Central memory CD4-positive, alpha-beta T cell (primary cell): ENCODE data around the gene ATP6V0E2.
"Not testable (repeated sequence)": the region's sequence is repeated elsewhere in the genome, so short reads cannot be mapped to it uniquely, and the experiment has no call there.

Experiments
- DNase-seq: peaks from one replicate; pipeline ENCODE4 v3.0.0; 2022

The ATP6V0E2 gene

DNA sequence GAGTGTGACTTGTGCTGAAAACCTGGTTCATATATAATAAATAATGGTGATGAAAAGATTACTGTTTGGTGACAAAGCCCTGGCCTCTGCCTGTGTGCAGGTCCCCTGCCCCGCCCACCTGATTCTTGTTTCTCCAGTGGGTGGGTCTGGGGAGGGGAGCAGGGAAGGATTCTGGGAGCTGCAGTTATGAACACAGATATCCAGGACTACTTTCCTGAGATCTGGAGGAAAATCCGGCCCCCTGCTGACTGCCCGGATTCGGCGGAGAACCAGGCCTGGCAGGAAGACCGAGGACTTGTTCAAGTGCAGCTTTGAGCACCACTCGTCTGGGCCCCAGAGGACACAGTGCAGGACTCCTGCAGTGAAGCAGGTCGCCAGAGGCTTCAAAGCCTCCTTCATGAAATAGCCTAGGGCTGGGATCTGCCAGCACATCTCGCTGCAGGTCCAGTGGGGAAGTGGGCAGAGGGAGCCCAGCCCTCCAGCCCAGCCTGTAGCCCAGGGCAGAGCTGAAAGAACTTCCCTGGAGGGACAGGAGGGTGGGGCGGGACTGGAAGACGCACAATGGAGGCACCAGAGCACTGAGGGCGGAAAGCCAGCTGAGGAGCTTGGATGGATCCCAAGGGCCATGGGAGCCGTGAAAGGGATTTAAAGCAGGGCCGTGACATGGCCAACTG is 7.0 kb downstream of the ATP6V0E2 start:
- DNase-seq = no peak

DNA sequence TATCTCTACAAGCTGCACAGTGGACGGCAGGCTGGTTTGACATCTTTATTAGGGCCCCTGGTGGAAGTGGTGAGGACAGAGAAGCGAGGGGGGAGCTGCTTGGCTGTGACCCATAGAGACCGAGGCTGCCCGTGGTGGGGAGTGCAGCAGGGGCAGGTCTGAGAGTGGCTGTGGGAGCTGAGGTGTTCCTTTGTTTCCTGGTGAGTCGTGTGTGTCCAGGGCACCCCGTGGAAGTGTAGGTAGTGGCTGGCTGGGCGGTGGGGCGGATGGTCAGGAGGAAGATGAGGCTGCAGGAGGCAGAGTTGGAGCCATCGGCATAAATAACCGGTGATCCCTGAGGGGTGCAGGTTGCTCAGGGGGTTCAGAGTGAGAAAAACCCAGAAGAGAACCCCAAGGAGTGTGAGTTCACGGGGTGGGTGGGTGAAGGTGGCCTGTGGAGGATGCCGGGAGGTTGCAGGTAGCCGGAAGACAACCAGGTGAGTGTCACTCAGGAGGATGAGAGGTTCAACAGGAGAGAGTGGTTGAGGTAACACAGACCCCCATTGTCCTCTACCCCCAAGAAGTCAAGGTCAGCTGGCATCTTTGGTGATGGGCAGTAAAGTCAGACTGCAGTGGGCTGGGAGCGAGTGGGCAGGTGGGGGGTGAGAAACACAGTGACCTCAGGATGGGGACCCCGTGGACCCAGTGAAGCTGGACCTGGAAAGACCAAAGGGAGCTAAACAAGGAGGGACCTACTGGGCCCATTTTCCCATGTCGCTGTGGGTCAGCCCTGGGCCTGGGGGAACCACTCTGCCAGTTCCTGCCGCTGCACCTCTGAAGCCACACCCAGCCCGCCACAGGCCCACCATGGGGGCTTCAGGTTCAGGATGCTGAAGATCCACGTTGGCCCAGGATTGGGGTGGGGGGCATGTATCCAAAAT is 7.8 kb downstream of the ATP6V0E2 start:
- DNase-seq = no peak

DNA sequence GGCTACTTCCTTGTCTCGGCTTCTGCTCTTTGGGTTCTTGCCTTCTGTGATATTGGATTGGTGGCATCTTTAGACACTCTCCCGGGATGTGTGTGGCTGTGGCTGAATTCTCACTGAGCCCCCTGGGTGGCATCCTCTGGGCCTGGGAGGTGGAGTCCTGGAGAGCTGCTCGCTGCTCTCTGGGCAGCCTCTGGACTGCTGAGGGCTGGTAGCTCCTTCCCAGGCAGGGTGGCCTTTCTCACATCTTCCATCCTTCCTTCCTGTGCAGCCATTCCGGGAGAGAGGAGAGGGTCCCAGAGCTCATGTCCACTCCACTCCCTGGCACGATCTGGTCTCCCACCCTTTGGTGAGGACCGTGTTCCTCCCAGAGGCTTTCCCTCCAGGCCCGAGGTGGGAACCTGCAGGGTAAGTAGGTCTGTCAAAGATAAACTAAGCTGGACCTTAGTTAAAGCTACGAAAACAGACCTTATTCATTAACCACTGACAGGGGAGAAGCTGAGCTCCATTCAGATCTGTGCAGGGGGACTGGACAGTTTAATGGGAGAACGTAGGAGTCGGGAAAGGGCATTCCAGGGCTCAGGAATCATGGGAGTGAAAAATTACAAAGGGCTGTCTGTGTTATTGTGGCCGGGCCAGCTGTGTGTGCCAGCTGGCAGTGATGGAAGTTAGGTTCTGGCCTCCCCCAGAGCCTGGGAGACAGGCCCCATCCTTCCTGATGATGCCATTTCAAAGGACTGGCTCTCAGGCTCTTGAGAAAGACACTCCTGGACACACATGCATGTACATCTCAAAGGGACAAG is 8.7 kb downstream of the ATP6V0E2 start:
- DNase-seq = no peak

DNA sequence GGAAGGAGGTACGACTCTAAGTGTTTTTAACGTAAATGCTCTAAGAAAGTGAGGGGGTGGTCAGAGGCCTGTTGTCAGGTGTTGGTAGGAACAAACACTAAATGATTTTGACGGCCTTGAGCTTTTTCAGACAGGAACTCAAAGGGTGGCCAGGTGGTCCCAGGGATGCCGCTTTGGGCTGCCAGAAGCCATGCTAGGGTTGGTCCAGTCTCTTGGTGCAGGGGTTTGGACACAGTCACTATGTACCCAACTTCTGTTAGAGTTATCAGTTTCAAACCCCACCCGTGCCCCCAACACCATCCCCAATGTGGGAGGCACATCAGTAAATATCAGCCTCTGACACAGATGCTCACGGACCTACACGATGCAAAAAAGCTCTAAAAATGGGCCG is 9.3 kb downstream of the ATP6V0E2 start:
- no peak for DNase-seq

DNA sequence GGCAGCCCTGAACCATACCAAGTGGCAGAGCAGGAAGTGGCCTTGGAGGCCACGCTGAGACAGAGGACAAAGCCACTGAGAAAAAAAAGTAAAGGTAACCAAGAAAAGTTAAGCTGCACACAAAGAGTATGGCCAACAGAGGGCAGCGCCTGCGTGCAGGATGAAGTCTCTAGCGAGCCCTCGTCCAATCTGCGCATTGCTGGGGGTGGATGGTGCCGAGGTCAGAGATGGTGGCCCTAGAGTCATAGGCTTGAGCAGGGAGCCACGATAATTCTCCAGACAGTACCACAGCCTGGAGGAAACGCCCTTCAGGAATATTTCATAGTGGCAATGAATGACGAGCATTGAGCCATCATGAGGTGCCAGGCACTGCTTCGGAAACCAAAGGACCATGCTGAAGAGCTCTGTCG is 9.7 kb downstream of the ATP6V0E2 start:
- DNase-seq = peak; percentile 25

DNA sequence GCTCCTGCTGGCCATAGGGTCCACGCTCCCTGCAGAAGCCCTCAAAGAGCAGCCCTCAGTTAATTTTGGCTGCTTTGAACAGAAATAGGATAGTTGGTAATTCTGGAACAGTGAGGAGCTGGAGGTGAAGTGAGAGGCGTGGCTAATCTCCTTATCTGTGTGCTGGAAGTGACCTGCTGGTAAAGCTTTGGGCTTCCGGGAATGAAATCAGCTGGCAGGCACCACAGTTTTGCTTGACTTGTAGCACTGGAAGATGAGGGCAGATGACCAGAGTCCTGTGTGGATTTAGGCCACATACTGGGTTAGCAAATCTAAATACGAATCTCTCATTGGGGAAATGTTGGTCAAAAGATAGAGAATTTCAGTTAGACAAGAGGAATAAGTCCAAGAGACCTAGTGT is 10.2 kb downstream of the ATP6V0E2 start:
- DNase-seq = no peak

DNA sequence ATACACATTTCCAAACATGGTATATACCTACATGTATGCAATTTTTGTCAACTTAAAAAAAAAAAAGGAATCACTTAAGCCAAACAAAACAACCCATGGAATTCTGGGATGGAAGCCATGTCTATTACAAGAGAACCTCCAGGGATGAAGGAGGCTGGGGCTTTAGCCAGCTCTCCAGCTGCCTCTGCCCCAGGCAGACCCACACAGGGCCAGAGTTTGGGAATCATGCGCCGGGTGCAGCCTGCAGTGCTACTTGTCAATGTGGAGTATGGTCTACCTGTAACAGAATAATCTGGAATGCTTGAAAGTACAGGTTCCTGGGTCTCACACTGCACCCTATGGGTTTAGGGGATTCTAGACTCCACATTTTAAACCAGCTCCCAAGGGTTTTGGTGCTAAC is 10.8 kb downstream of the ATP6V0E2 start:
- no peak for DNase-seq

DNA sequence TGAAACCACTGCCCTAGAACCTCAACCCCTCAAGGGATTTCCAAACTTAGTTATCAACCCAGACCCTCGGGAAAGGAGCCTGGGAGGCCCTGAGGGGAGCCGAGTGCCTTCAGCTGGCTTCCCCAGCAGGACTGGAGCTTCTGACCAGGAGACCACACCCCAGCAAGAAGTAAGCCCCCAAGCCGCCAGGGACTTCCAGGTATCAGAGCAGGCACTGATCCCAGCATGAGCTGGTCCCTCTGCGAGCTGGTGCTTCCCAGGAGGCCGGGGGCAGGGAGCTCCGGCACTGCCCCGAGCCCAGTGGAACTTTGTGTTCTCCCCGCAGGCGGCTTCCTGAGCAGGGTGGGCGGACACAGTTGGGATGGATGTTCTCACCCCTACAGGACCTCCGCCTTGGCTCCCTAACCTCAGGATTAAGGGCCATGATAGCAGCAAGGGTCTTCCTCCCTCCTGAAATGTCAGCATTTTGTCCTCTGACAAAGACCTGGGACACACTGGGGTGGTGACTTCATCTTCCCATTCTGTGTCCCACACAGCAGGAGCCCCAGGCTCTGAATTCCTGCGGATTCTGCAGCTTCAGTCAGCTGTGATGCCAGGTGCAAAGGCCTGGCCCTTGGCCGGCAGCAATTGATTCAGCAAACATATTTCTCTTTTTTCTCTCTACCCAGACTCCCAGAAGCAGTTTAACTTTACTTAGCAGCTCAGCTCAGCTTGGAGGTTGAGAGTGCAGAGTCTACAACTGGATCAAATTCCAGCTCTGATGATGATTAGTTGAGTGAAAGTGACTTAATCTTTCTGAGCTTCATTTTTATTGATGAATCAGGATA is 11.6 kb downstream of the ATP6V0E2 start:
- DNase-seq = no peak

DNA sequence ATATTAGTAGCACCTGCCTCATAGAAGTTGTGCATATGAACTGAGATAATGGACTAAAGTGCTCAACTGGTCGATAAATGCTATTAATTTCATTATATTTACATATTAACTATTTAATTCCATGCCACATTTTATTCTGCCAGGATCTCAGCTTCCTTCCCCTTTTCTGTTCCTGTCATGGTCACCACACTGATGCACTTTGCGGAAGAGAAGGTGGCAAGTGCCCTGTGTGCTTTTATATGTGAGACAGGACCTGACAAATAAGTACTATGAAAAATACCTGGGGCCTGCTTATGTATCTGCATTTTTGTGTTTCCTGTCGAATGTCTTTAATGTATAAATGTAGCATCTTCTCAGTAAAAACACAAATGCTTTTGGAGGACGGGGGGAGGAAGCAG is 12.2 kb downstream of the ATP6V0E2 start:
- DNase-seq = no peak

DNA sequence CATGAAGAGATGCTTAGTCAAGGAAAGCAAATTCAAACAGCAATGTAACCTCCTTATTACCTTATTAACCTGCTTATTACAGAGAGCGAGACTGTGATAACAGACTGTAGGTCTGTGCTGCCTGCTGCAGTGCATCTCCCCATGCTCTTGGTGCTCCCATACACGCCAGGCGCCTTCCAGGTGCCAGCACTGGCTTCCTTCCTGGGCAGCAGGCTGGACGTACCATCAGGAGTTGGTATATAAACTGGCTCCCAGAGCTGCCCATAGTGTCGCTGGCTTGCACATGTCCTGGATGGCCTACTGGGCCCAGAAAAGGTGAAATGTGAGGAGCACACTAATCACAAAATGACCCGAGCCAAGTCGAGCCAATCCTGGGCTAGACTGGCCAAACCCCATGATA is 13.5 kb downstream of the ATP6V0E2 start:
- no peak for DNase-seq

DNA sequence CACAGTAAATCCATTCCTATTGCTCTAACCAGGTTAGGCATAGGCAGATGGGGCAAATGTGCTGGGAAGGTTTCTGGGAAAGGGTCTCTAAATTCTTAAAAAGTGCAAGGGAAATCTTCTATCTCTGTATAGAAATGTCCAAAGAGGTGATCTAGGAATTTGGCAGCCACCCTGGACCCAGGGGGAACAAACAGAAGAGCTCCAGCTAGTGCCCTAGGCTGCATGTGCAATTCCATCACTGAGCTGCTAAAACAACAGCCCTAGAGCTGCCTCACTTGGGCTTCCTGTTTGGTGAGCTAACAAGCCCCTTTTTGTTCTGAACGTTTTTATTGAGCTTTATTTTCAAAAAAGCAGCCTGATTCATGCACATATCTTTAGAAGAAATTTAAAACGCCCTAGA is 16.9 kb downstream of the ATP6V0E2 start:
- not testable (repeated sequence) for DNase-seq

DNA sequence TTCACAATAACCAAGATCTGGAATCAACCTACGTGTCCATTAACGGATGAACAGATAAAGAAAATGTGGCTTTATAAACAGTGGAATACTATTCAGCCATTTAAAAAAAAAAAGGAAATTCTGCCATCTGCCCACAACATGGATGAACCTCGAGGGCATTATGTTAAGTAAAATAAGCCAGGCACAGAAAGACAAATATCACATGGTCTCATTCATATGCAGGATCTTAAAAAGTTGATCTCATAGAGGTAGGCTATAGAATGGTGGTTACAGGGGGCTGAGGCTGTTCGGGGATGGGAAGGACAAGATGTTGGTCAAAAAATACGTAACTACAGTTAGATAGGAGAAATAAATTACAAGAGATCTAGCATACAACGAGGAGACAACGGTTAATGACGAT is 21.2 kb downstream of the ATP6V0E2 start:
- DNase-seq = not testable (repeated sequence)

DNA sequence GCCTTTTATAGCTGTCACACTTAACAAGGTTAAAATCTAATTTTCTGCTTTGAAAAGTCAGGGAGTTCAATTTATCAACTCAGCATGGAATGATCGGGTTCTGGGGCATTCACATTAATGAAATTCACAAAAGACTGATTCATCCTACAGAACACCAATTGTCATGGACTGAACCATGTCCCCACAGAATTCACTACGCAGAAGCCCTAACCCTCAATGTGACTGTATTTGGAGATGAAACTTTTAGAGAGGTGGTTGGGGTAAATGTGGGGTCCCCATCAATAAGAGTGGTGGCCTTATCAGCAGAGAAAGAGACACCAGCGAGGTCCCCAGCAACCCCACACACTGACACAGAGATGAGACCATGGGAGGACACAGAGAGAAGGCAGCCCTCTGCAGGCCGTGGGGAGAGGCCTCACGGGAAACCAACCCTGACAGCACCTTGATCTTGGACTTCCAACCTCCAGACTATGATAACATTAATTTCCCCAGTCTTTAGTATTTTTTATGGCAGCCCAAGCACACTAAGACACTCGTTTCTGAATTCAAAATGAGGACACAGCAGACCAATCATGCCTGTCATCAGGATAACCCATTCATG is 34.1 kb downstream of the ATP6V0E2 start:
- DNase-seq = not testable (repeated sequence)

DNA sequence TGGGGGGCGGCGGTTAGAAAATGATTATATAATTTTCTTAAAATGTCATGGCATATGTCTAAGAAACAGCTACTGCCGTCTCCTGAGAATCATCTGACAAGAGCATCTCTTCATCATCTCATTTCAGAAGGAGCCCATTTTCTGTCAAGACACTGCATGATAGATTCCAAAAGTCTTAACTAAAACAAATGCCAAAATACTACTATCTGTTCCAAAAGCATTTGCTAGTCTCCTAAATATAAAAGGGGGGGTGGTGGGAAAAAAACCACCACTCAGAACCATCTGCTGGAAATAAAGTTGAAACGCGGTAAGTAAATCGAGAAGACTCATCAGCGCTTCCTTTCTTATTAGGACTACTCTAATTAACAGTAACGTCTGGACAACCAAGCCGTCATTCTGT is 36.5 kb downstream of the ATP6V0E2 start:
- not testable (repeated sequence) for DNase-seq

DNA sequence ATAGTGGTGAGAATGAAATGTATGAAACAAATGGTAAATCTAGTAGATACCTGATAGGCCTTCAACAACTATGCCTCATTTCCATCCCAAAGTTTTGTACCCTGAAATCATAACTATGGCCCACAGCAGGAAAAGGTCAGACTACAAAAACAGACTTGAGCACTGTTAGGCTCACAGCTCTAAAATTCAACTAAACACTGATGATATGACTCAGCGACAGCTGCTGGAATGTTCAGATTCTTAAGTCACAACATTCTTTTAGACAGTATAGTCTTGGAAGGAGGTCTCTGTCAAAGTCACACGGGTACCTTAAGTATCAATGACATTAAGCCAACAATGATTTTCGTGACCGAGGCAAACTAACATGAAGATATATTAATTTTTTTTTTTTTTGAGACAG is 38.4 kb downstream of the ATP6V0E2 start:
- not testable (repeated sequence) for DNase-seq

DNA sequence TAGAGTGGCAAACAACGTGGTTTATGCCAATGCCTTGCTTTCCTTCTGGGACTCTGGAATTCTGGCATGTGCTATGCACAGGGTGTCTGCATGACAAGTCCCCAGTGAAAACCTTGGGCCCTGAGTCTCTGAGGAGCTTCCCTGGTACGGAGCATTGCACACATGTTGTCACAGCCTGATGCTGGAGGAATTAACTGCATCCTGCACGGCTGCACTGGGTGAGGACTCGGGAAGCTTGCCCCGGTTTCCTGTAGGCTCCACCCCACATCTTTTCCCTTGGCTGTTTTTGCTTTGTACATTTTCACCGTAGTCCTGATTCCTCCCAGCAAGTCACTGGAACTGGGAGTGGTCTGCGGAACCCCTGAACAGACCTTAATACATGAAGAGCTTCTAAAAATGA is 52.6 kb downstream of the ATP6V0E2 start:
- DNase-seq = not testable (repeated sequence)
